HG02981 (cell line): ENCODE results near the gene HELZ.
"Not testable (repeated sequence)": the region's sequence is repeated elsewhere in the genome, so short reads cannot be mapped to it uniquely, and the experiment has no call there.

ENCODE experiments used
- ATAC-seq: cut with Tn5 transposase; IDR thresholded peaks from one replicate; pipeline ENCODE4 v1.9.1; 2021; ENCODE audit warnings: mild to moderate bottlenecking, moderate library complexity; ENCODE audit not compliant: unreplicated experiment

Gene HELZ

DNA sequence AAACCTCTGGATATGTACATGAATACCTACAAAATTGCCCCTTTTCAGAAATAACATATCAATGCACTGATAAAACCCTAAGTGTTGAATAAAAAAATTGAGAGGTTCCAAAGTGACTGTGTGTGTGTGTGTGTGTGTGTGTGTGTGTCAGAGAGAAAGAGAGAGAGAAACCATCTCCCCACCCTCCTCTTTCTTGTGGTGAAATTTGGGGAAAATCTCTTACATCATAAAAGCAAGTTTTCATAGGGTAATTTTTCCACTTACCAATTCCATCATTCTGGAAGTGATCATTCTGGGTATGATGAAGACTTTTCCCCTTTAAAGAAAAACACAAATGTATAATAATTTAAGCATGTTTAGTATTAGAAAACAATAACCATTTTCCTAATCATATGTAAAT lies 121.3 kb downstream of the HELZ start:
- no peak for ATAC-seq

DNA sequence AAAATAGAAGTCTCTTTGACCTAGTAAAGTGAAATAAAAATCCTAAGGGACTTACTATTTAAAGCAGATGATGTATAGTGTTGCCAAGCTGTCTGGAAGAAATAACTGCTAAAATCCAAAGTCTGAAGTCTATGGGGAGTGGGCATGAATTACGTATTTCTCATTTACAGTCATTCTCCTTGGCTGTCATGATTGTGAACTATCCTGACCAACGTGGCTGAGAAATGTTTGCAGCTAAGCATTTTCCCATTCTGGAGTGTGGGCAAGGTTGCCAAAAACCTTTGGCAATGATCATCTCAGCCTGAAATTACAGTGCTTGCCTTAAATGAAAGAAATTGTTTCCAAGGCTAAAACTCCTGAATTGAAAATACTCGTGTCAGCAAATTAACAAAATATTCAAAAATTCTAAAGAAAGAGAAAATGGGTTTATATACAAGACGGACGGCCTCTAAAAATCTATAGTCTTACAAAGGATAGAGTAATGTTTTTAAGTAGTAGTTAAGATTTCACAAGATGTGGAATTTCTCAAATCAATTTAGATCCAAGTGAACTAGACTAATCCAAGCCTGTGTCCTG lies 123.6 kb downstream of the HELZ start:
- no peak for ATAC-seq

DNA sequence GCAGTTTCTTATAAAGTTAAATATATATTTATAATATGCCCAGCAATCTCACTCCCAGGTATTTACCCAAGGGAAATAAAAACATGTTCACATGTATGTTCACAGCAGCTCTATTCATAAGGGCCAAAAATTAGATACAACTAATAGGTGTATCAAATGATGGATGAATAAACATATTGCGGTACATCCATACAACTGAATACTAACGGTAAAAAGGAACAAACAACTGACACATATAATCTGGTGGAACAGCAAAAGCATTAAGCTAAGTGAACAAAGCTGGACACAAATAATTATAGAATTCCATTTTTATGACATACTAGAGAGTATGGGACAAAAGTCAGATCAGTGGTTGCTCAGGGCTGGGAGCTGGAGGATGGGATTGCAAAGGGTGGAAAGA lies 125.9 kb downstream of the HELZ start:
- no peak for ATAC-seq

DNA sequence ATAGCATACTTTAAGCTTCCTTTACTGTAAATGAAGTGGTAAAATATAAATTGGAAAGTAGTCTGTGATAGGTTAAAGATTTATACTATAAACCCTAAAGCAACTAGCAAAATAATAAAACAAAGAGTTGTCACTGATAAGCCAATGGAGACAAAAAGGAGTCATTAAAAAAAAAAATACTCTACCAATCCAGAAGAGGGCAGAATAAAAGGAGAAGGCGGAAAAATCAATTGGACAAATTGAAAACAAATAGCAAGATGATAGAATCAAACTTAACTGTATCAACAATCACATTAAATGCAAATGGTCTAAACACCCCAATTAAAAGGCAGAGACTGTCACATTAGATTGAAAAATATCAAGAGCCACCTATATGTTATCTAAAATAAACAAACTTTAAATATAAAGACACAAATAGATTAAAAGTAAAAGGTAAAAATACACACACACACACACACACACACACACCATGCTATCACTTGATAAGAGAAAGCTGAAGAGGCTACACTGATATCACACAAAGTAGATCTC lies 128.9 kb downstream of the HELZ start:
- ATAC-seq = no peak

- no peak for ATAC-seq
Measured at GRCh38 chr17:67115401-67115800, 129.6 kb downstream of the HELZ start.

GRCh38 chr17:67113486-67113885 lies 131.5 kb downstream of the HELZ start:
- no peak for ATAC-seq

- no peak for ATAC-seq
Measured at GRCh38 chr17:67111808-67112207, 133.2 kb downstream of the HELZ start.

- no peak for ATAC-seq
Measured at GRCh38 chr17:67111327-67111726, 133.7 kb downstream of the HELZ start.

GRCh38 chr17:67110619-67111018 lies 134.4 kb downstream of the HELZ start:
- no peak for ATAC-seq

DNA sequence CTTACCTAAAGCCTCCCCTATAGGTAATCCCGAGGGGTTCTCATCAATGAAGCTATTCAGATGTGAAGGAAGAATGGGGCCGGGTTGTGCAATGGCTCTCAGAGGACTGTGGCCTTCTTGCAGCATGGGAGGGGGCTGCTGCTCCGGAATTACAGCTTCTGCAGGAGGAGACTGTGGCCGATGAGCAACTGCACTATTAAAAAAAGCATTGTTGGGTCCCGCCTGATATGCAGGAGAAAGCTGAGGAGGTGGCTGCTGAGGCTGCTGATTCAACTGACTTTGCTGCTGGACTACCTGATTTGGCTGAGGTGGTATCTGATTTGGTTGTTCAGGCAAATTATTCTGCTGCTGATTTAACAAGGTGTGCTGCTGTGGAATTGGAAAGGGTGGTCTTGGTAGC lies 135.9 kb downstream of the HELZ start:
- ATAC-seq = no peak

DNA sequence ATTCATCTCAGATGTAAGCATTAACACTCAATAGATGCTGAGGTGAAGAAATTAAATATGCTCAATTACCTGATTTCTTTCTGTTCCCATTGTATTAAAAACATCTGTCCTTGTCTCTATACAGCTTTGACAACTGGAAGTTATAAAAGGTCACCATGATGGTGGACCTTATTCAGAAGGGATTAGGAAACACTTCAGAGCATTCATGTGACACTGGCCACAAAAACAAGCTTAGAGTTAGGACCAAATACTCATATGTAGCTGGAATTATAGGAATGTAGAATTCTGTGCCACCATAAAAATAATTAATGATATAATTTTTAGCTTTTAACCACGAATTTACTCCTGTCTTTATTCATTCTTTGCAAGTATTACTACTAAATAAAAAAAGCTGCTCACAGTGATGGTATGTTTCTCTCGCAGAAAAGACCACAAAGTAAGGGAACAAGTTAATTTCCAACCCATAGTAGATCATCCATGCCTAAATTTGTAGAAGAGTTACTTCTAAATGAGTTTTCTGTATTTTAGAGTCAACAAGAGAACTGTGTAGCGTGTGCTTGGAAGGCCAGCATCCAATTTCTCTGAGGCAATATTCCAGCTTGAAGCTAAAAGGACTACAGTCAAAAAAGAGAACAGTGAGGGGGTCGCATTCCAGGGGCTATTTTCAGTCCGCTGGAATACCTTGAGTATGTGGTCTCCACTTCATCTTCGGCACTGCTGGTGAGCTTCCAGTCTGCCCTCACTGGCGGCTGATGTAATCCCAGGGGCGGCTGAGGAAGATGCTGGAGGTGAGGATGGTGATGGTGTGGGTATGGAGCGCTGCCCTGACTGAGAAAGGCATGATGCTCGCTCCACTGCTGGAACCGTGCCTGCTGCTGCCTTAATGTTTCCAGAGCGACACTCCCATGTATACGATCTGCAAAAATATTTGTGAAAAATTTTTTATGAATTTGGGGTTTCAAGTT lies 136.9 kb downstream of the HELZ start:
- no peak for ATAC-seq

GRCh38 chr17:67107171-67107570 lies 137.8 kb downstream of the HELZ start:
- no peak for ATAC-seq

GRCh38 chr17:67105213-67105612 lies 139.8 kb downstream of the HELZ start:
- ATAC-seq = no peak

GRCh38 chr17:67104641-67105040 lies 140.4 kb downstream of the HELZ start:
- ATAC-seq = not testable (repeated sequence)

GRCh38 chr17:67098006-67098405 lies 147.0 kb downstream of the HELZ start:
- ATAC-seq = no peak

DNA sequence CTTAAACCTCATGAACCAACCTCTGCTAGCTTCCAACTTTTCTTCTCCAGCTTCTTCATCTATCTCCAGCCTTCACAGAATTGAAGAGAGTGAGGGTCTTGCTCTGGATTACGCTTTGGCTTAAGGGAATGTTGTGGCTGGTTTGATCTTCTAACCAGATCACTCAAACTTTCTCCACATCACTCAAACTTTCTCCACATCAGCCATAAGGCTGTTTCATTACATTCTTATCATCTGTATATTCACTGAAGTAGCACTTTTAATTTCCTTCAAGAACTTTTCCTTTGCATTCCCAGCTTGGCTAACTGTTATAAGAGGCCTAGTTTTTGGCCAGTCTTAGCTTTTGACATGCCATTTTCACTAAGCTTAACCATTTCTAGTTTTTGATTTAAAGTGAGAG lies 148.4 kb downstream of the HELZ start:
- no peak for ATAC-seq

GRCh38 chr17:67095803-67096202 lies 149.2 kb downstream of the HELZ start:
- no peak for ATAC-seq

GRCh38 chr17:67095291-67095690 lies 149.7 kb downstream of the HELZ start:
- ATAC-seq = not testable (repeated sequence)

DNA sequence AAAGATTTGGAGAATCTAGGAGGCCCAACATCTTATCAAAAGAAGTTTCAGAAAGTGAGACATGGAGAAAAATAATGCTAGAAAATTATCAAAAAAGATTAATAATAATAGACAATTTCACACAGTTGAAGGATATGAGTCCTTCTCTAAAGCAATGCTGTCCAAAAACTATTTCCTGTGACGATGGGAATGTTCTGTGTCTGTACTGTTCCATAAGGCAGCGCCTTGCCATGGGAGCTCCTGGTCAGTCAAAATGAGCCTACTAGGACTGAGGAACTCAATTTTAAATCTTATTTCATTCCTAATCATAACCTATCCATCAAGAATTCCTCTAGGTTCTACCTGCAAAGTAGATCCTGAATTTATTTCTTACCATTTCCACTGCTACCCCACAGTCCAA lies 151.6 kb downstream of the HELZ start:
- no peak for ATAC-seq

DNA sequence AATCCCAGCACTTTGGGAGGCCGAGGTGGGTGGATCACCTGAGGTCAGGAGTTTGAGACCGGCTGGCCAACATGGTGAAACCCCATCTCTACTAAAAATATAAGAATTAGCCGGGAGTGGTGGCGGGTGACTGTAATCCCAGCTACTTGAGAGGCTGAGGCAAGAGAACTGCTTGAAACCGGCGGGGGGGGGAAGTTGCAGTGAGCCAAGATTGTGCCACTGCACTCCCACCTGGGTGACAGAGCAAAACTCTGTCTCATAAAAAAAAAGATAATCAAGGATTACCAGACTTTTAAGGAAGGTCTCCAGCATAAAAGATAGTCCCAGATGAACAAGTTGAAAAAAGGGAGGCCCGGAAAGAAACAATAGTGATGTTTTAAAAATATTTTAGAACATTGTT lies 152.3 kb downstream of the HELZ start:
- ATAC-seq = not testable (repeated sequence)

- no peak for ATAC-seq
Measured at GRCh38 chr17:67092291-67092690, 152.7 kb downstream of the HELZ start.

DNA sequence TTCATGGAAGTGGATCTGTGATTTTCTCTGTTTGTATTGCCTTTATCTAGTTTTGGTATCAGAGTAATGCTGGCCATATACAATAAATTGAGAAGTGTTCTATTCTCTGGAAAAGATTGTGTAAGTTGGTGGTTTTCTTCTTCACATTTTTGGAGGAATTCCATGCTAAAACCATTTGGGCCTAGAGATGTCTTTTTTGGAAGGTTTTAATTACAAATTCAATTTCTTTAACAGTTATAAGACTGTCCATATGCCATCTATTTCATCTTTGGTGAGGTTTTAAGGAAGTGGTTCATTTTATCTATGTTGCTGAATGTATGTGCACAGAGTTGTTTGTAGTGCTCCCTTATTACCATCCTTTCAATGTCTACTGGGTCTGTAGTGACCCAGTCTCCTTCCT lies 154.7 kb downstream of the HELZ start:
- no peak for ATAC-seq
